ENCODE data around the gene MRPL52. TPM values are rescaled to one million over a fixed set of nuclear protein-coding genes. Genes with fewer than 3 reads are reported as not detected.

The MRPL52 gene
- total and polyA plus RNA-seq, 2 of the 13 experiments (the other 11 are each of a cell fraction or from before 2014, with no cell fraction given) = 118 to 329 TPM

DNA sequence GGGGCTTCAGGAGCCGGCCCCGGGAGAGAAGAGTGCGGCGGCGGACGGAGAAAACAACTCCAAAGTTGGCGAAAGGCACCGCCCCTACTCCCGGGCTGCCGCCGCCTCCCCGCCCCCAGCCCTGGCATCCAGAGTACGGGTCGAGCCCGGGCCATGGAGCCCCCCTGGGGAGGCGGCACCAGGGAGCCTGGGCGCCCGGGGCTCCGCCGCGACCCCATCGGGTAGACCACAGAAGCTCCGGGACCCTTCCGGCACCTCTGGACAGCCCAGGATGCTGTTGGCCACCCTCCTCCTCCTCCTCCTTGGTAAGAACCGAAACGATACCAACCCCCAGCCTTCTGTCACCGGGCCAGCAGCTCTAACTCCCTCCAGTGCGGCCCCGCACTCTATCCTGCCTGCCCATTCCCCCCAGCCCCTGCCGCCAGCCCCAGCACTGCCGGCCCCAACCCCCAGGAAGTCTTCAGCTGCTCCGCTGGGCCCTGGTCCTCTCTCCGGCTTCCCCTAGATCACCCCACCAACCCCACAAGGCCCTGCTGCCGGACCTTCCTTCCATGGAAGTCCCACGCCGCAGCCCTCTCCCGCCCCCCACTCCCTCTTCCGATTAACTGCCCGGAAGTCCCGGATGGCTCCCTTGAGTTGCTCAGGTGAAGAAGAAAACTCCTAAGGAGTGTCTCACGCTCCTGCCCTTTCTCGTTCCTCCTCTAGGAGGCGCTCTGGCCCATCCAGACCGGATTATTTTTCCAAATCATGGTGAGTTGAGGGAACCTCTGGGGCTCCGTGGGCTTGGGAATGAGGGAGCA lies 42.5 kb downstream of the MRPL52 start (continued):
- TF ChIP-seq, protein P1, sequence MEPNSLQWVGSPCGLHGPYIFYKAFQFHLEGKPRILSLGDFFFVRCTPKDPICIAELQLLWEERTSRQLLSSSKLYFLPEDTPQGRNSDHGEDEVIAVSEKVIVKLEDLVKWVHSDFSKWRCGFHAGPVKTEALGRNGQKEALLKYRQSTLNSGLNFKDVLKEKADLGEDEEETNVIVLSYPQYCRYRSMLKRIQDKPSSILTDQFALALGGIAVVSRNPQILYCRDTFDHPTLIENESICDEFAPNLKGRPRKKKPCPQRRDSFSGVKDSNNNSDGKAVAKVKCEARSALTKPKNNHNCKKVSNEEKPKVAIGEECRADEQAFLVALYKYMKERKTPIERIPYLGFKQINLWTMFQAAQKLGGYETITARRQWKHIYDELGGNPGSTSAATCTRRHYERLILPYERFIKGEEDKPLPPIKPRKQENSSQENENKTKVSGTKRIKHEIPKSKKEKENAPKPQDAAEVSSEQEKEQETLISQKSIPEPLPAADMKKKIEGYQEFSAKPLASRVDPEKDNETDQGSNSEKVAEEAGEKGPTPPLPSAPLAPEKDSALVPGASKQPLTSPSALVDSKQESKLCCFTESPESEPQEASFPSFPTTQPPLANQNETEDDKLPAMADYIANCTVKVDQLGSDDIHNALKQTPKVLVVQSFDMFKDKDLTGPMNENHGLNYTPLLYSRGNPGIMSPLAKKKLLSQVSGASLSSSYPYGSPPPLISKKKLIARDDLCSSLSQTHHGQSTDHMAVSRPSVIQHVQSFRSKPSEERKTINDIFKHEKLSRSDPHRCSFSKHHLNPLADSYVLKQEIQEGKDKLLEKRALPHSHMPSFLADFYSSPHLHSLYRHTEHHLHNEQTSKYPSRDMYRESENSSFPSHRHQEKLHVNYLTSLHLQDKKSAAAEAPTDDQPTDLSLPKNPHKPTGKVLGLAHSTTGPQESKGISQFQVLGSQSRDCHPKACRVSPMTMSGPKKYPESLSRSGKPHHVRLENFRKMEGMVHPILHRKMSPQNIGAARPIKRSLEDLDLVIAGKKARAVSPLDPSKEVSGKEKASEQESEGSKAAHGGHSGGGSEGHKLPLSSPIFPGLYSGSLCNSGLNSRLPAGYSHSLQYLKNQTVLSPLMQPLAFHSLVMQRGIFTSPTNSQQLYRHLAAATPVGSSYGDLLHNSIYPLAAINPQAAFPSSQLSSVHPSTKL (CRISPR knock-in tag; IDR thresholded peaks at IDR 0.05) = peak; percentile 64
- TF ChIP-seq, protein P2, sequence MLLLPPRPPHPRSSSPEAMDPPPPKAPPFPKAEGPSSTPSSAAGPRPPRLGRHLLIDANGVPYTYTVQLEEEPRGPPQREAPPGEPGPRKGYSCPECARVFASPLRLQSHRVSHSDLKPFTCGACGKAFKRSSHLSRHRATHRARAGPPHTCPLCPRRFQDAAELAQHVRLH (CRISPR knock-in tag; IDR thresholded peaks at IDR 0.05; ENCODE audit: borderline replicate concordance, low read depth) = 0 out of 2 replicates have a peak, but pooled peaks have one; percentile 42
- TF ChIP-seq, protein P3, sequence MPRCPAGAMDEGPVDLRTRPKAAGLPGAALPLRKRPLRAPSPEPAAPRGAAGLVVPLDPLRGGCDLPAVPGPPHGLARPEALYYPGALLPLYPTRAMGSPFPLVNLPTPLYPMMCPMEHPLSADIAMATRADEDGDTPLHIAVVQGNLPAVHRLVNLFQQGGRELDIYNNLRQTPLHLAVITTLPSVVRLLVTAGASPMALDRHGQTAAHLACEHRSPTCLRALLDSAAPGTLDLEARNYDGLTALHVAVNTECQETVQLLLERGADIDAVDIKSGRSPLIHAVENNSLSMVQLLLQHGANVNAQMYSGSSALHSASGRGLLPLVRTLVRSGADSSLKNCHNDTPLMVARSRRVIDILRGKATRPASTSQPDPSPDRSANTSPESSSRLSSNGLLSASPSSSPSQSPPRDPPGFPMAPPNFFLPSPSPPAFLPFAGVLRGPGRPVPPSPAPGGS (CRISPR knock-in tag; IDR thresholded peaks at IDR 0.05) = peak; percentile 29; the same call in 1 of the 2 replicates
- TF ChIP-seq GATAD2A (CRISPR knock-in tag; IDR thresholded peaks at IDR 0.05) (peak; percentile 88), PBX2 (CRISPR knock-in tag; IDR thresholded peaks at IDR 0.05) (no peak), ZNF331 (CRISPR knock-in tag; IDR thresholded peaks at IDR 0.05) (peak; percentile 83), ZNF414 (CRISPR knock-in tag; IDR thresholded peaks at IDR 0.05) (no peak; the same call in 1 of the 2 replicates), ZNF879 (CRISPR knock-in tag; IDR thresholded peaks at IDR 0.05) (peak; percentile 4; the same call in 1 of the 2 replicates), ZNF674 (CRISPR knock-in tag; IDR thresholded peaks at IDR 0.05; ENCODE audit: low read depth) (peak; percentile 77; the same call in 1 of the 2 replicates), ZNF543 (CRISPR knock-in tag; IDR thresholded peaks at IDR 0.05) (peak; percentile 17; the same call in 1 of the 2 replicates), ZFP36L2 (CRISPR knock-in tag; IDR thresholded peaks at IDR 0.05) (no peak), ADNP (CRISPR knock-in tag; IDR thresholded peaks at IDR 0.05) (no peak), ZNF510 (CRISPR knock-in tag; IDR thresholded peaks at IDR 0.05; ENCODE audit: low read depth) (peak; percentile 93; the same call in 1 of the 2 replicates), ZNF691 (CRISPR knock-in tag; IDR thresholded peaks at IDR 0.05; ENCODE audit: borderline replicate concordance, low read depth) (0 out of 2 replicates have a peak, but pooled peaks have one; percentile 18), ZNF564 (CRISPR knock-in tag; IDR thresholded peaks at IDR 0.05) (0 out of 2 replicates have a peak, but pooled peaks have one; percentile 17), MTA3 (CRISPR knock-in tag; IDR thresholded peaks at IDR 0.05) (no peak), ZNF326 (CRISPR knock-in tag; IDR thresholded peaks at IDR 0.05; ENCODE audit: borderline replicate concordance) (no peak)
- TF ChIP-seq, protein P4, sequence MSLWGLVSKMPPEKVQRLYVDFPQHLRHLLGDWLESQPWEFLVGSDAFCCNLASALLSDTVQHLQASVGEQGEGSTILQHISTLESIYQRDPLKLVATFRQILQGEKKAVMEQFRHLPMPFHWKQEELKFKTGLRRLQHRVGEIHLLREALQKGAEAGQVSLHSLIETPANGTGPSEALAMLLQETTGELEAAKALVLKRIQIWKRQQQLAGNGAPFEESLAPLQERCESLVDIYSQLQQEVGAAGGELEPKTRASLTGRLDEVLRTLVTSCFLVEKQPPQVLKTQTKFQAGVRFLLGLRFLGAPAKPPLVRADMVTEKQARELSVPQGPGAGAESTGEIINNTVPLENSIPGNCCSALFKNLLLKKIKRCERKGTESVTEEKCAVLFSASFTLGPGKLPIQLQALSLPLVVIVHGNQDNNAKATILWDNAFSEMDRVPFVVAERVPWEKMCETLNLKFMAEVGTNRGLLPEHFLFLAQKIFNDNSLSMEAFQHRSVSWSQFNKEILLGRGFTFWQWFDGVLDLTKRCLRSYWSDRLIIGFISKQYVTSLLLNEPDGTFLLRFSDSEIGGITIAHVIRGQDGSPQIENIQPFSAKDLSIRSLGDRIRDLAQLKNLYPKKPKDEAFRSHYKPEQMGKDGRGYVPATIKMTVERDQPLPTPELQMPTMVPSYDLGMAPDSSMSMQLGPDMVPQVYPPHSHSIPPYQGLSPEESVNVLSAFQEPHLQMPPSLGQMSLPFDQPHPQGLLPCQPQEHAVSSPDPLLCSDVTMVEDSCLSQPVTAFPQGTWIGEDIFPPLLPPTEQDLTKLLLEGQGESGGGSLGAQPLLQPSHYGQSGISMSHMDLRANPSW (CRISPR knock-in tag; IDR thresholded peaks at IDR 0.05; ENCODE audit: borderline replicate concordance) = no peak

All from HepG2 (cell line).